Activated naive CD4-positive, alpha-beta T cell treated with anti-CD3 and anti-CD28 coated beads, Interleukin-2, amount 10 ng/mL, durations not matched to agents 7 days and 5 days (primary cell): ENCODE data around the gene OSBPL1A.

Experiments used
- CTCF ChIA-PET: fragments of 350-600 bp; sonication (Branson Sonifier 250); formaldehyde crosslinking; loops from one replicate; lab custom pipeline; 2021; ENCODE audit warnings: antibody characterized with exemption; lab: Charles Lee
- DNase-seq: peaks from one replicate; pipeline ENCODE4 v3.0.0-alpha.2; 2020
- H3K27ac Mint-ChIP-seq: one replicate; pipeline ENCODE4 v1.8.0; 2021; ENCODE audit warnings: mild to moderate bottlenecking, moderate library complexity, mixed read lengths
- H3K27me3 Mint-ChIP-seq: one replicate; pipeline ENCODE4 v1.8.0; 2021; ENCODE audit warnings: mild to moderate bottlenecking, mixed read lengths
- H3K36me3 Mint-ChIP-seq: one replicate; pipeline ENCODE4 v1.8.0; 2021; ENCODE audit warnings: mixed read lengths
- H3K4me1 Mint-ChIP-seq: one replicate; pipeline ENCODE4 v1.8.0; 2021; ENCODE audit warnings: mixed read lengths
- H3K4me3 Mint-ChIP-seq: one replicate; pipeline ENCODE4 v1.8.0; 2021; ENCODE audit warnings: mild to moderate bottlenecking, moderate library complexity, mixed read lengths
- H3K9me3 Mint-ChIP-seq: one replicate; pipeline ENCODE4 v1.8.0; 2021; ENCODE audit warnings: mixed read lengths

Gene OSBPL1A

DNA sequence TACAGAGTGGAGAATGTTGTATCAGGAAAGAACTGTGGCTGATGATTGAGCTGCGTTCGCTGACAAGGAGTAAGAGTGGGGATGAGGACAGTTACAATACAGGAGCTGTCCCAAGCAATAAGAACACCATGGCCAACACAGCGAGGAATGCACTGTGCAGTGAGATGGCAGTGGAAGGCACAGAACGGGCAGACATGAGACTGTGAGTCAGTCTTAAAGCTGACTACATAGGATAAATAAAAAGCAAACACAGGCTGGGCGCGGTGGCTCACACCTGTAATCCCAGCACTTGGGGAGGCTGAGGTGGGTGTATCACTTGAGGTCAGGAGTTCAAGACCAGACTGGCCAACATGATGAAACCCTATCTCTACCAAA, 169.0 kb downstream of the OSBPL1A start:
- Mint-ChIP-seq H3K4me1 (no peaks in the 10 kb centered on the region), H3K27ac (no peak overlapping the region), H3K9me3 (no peaks in the 10 kb centered on the region), H3K36me3 (no peaks in the 10 kb centered on the region), H3K4me3 (no peak overlapping the region), H3K27me3 (peaks cover 9% of the 10 kb centered on the region)
- no peak for DNase-seq
- CTCF ChIA-PET, result no interaction called here

DNA sequence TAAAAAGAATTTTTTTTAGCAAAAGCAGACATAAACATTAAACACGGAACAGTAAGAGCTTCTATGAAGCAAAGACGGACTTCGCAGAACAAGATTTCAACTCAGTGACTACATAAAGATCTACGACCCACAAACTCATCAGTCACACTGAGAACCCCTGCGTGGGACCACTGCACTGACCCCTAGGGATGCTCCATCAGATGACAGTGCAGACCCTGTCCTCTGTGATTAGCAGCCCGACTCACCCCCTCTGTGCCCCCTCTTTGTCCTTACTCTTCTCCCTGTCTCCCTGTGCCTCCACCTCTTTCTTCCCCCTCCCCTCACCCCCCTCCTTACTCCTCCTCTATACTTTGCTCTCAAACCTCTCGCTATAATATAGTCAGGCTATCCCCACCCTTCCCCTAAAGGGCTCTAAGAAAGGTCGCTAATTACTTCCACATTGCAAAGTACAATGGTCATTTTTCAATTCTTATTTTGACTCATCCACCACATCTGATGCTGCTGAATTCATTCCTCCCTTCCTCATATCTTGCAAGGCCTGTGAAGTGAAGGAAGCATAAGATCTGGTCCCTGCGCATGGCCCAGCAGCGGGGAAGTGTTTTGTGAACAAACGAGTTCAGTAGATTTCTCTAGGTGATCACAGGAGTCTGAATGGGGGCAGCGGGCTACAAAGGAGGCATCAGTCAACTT, 169.5 kb downstream of the OSBPL1A start:
- H3K27ac Mint-ChIP-seq, result no peak overlapping the region
- DNase-seq, result no peak
- no peaks in the 10 kb centered on the region for H3K9me3 Mint-ChIP-seq
- peaks cover 9% of the 10 kb centered on the region for H3K27me3 Mint-ChIP-seq
- CTCF ChIA-PET, result no interaction called here
- no peak overlapping the region for H3K4me3 Mint-ChIP-seq
- no peaks in the 10 kb centered on the region for H3K36me3 Mint-ChIP-seq
- H3K4me1 Mint-ChIP-seq, result no peaks in the 10 kb centered on the region

DNA sequence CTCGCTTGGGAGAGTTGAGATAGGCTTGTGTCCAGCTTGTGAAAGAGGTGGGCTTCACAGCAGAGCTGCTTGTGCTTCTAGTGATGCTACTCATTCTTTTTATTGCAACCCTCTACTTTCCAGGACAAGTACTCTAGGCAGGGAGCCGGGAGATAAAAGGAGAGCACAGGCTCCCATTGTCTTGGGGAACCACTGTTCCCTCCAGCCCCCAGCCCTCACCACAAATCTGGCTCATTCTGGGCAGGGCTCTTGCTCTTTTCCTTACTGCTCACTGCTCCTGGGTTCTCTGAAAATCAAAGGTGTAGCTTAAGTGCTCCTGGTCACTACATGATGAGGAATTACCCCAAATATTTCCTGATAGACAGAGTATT, 177.3 kb downstream of the OSBPL1A start:
- Mint-ChIP-seq H3K4me3 (no peak overlapping the region), H3K27me3 (peaks cover 11% of the 10 kb centered on the region), H3K27ac (no peak overlapping the region), H3K36me3 (no peaks in the 10 kb centered on the region), H3K9me3 (no peaks in the 10 kb centered on the region), H3K4me1 (no peaks in the 10 kb centered on the region)
- no peak for DNase-seq
- CTCF ChIA-PET, result interaction anchor here (0.5 kb wide), 1 partner anchor 8 kb away, joined by 3 read pairs; no protein-coding TSS in a partner anchor

DNA sequence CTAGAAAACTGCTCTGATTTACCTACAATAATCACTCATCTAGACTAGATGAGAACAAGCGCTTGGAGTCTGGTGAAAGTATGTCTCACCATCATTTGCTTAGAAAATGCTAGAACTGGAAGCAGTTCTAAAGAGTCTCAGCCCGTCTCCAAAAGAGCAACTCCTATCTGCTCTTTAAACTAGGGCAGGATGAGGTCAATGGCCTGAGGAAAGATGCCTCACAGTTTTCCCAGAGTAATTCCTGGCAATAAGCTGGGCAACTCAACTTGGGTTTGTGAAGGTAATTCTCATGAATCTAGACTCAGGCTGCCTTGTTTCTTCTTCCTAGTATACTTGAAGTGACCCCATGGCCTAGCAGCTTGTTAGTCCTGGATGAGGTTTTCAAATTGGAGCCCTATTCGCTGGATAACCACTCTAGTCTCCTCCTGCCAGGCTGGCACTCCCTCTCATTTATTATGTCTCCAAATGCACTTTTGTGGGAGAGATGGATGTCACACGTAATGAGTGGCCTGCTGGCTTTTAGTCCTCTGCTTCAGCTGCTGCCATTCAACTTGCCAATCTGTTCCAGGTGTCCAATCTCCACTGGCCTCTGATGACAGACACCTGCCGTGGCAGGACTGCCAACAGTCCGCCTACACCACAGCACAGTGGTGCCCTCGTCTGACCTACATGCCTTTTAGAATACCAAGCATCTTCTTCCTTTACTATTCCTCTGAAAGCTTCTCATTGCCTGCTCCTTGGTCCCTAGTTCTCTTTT, 177.9 kb downstream of the OSBPL1A start:
- Mint-ChIP-seq H3K27me3 (peaks cover 8% of the 10 kb centered on the region), H3K9me3 (no peaks in the 10 kb centered on the region), H3K36me3 (no peaks in the 10 kb centered on the region), H3K4me3 (no peak overlapping the region), H3K27ac (no peak overlapping the region), H3K4me1 (no peaks in the 10 kb centered on the region)
- CTCF ChIA-PET, result interaction anchor here (0.5 to 0.7 kb wide), 2 partner anchors 8 to 12 kb away, joined by 3 read pairs; no protein-coding TSS in a partner anchor
- no peak for DNase-seq

DNA sequence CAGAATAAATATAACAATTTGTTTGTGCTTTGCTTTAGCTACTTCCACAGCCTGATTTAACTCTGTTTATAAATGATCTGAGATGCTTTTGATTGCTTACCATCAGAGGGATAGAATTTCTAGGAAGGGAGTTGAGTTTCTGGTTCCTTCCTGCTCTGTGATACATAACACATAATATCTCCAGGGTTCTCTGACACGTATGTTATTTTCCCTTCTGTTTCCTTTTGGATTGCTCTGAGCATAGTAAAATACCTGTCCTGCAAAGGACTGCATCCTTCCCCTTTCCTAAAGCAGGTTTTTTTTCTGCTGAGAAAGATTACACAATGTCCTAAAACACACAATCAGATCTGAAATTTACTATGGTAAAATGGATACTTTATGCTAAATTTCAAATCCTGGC, 182.7 kb downstream of the OSBPL1A start:
- Mint-ChIP-seq H3K4me3 (no peak overlapping the region), H3K27me3 (peaks cover 9% of the 10 kb centered on the region), H3K9me3 (no peaks in the 10 kb centered on the region), H3K36me3 (no peaks in the 10 kb centered on the region), H3K27ac (no peak overlapping the region), H3K4me1 (no peaks in the 10 kb centered on the region)
- CTCF ChIA-PET, result no interaction called here
- no peak for DNase-seq

DNA sequence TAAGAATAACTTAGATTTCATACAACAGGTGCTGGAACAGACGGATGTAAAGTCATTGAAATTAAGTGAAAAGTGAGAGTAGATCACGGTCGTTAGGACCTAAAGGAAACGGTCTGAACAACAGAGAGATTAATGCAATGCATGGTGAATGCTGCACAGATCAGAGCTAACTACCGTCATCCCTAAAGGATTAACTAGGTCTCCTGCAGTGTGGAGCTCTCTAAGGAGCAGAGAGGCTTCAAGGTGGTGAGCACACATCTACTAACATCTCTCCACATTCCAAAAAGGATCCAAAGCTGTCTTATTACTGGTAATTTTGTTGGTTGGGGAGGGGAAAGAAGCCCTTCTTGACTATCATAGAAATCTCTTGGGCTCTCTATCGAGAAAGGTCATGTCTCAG, 183.5 kb downstream of the OSBPL1A start:
- CTCF ChIA-PET, result no interaction called here
- Mint-ChIP-seq H3K9me3 (no peaks in the 10 kb centered on the region), H3K36me3 (no peaks in the 10 kb centered on the region), H3K27me3 (peaks cover 8% of the 10 kb centered on the region), H3K4me3 (no peak overlapping the region), H3K4me1 (no peaks in the 10 kb centered on the region), H3K27ac (no peak overlapping the region)
- DNase-seq, result no peak

DNA sequence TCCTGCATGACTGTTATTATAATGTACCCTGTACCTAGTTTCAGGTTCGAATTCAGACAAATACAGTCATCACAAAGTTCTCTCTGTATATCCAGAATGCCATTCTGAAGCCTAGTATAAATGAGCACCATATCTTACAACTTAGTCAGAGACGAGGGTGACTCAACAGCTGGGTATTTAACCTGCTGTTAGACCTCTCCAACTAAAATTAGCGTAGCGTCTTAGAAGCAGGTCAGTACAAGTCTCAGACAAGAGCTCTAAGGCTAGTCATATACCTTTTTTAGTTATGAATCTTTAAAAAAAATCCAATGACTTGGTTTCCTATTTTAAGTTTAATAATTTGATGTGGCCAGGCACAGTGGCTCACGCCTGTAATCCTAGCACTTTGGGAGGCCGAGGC, 184.7 kb downstream of the OSBPL1A start:
- Mint-ChIP-seq H3K27ac (no peak overlapping the region), H3K36me3 (no peaks in the 10 kb centered on the region), H3K4me3 (no peak overlapping the region), H3K27me3 (peaks cover 8% of the 10 kb centered on the region), H3K9me3 (no peaks in the 10 kb centered on the region), H3K4me1 (no peaks in the 10 kb centered on the region)
- CTCF ChIA-PET, result no interaction called here
- DNase-seq, result no peak

DNA sequence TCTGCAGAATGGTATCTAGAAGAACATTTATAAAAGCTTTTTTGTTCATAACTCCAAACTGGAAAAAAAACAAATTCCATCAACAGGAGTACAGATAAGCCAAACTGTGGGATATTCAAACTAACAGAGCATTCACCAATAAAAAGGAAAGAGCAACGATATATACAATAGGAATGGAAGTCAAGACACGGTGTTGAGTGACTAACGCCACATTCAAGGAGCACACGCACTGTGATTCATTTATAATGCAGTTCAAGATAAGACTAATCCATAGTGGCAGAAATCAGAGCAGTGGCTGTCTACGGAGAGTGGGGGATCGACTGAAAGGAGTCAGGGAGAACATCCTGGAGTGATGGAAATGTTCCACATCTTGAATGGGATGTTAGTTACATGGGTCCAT, 188.1 kb downstream of the OSBPL1A start:
- Mint-ChIP-seq H3K4me1 (no peaks in the 10 kb centered on the region), H3K4me3 (no peak overlapping the region), H3K36me3 (no peaks in the 10 kb centered on the region), H3K27ac (no peak overlapping the region), H3K27me3 (peaks cover 16% of the 10 kb centered on the region), H3K9me3 (no peaks in the 10 kb centered on the region)
- CTCF ChIA-PET, result no interaction called here
- DNase-seq, result no peak

DNA sequence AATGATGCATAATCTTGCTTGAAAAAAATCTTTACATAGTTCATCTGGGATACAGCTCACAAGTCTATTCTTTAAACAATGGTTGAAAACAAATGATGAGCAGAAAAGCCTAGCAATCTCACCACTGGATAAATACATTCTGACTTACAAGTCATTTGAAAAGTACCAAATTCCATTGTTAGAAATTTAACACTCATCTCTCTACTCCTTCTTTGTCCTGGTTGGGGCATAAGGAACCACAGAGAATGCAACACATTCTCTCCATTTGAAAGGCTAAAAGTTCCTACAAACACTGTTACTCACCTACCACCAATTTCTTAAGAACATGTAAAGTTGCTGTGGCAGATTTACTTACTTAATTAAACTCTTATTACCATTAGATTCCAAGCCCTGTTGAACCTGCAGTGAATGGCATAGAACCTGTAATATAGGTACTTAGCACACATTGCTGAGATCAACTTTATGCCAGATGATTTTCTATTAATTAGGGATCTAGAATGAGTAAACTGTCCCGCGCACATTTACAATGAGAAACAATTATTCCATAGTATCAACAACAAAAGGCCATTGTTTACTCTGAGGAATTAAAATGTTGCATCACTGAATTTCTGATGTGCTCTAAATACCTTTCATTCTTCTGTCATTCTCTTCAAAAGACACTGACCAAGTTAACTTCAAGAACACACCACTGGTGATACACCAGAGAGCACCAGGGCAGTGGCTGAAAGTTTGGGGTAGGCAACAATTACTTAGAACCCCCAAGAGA, 189.2 kb downstream of the OSBPL1A start:
- H3K9me3 Mint-ChIP-seq, result no peaks in the 10 kb centered on the region
- no peaks in the 10 kb centered on the region for H3K4me1 Mint-ChIP-seq
- no peak overlapping the region for H3K4me3 Mint-ChIP-seq
- peaks cover 16% of the 10 kb centered on the region for H3K27me3 Mint-ChIP-seq
- H3K36me3 Mint-ChIP-seq, result no peaks in the 10 kb centered on the region
- DNase-seq, result no peak
- CTCF ChIA-PET, result no interaction called here
- H3K27ac Mint-ChIP-seq, result no peak overlapping the region

DNA sequence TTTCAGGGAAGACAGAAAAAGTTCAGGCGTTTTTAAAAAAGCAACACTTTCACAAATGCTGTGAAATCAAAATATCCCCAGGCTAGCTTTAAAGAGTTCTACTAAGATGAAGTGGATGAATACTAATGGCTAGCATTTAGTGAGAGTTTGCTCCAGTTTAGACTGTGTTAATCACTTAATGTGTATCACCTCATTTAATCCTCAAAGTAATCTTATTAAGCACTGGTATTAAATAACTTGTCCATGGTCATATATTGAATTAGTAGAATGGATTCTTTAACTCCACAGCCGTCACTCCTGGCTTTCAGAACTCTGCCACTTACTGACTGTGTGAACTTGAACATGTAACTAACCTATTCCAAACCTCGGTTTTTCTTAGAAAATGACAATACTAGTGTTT, 192.7 kb downstream of the OSBPL1A start:
- peaks cover 11% of the 10 kb centered on the region for H3K27me3 Mint-ChIP-seq
- DNase-seq, result no peak
- H3K4me3 Mint-ChIP-seq, result no peak overlapping the region
- CTCF ChIA-PET, result interaction anchor here (0.9 kb wide), 1 partner anchor 29 kb away, joined by 3 read pairs; no protein-coding TSS in a partner anchor
- no peaks in the 10 kb centered on the region for H3K4me1 Mint-ChIP-seq
- H3K27ac Mint-ChIP-seq, result no peak overlapping the region
- no peaks in the 10 kb centered on the region for H3K9me3 Mint-ChIP-seq
- H3K36me3 Mint-ChIP-seq, result no peaks in the 10 kb centered on the region

DNA sequence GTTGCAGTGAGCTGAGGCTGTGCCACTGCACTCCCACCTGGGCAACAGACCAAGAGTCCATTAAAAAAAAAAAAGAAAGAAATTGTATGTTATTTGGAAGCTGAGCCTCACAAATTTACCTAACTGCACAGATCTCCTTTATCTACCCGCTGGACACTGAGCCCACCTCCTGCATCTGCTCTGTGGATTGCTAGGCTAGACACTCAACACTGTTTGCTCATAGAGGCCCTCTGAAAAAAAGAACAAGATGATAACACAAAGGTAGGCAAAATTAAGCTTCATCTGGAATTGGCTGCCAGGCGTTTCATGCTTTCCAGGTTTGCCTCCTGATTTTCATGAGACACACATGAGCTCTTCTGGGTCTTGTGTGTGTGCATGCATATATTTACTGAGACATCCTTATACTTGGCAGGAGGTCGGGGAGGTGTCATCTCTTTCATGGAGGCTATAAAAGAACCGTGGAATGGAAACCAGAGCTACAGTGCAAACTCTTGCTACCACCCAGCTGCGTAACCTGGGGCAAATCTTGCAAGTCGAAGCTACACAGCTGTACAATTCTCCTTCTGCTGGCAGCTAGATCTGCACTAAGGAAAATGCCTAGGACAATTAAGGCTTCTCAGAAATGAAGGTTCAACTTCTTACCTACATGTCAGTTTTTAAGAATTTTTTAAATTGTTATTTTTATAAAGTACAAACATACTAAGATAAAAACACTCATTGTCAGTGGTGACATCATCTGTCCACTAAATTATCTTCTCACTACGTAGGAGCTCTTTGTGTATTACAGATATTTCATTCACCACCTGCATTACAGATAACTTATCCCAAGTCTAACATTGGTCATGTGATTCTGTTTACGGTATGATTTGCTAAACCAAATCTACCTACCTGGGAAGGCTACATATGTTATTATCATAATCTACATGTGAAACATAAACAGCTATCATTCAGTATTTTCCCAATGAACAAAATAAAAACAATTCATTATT, 195.6 kb downstream of the OSBPL1A start:
- no peak overlapping the region for H3K4me3 Mint-ChIP-seq
- no peaks in the 10 kb centered on the region for H3K36me3 Mint-ChIP-seq
- no peak overlapping the region for H3K27ac Mint-ChIP-seq
- no peaks in the 10 kb centered on the region for H3K9me3 Mint-ChIP-seq
- H3K27me3 Mint-ChIP-seq, result peaks cover 7% of the 10 kb centered on the region
- no peaks in the 10 kb centered on the region for H3K4me1 Mint-ChIP-seq
- CTCF ChIA-PET, result no interaction called here
- DNase-seq, result no peak

DNA sequence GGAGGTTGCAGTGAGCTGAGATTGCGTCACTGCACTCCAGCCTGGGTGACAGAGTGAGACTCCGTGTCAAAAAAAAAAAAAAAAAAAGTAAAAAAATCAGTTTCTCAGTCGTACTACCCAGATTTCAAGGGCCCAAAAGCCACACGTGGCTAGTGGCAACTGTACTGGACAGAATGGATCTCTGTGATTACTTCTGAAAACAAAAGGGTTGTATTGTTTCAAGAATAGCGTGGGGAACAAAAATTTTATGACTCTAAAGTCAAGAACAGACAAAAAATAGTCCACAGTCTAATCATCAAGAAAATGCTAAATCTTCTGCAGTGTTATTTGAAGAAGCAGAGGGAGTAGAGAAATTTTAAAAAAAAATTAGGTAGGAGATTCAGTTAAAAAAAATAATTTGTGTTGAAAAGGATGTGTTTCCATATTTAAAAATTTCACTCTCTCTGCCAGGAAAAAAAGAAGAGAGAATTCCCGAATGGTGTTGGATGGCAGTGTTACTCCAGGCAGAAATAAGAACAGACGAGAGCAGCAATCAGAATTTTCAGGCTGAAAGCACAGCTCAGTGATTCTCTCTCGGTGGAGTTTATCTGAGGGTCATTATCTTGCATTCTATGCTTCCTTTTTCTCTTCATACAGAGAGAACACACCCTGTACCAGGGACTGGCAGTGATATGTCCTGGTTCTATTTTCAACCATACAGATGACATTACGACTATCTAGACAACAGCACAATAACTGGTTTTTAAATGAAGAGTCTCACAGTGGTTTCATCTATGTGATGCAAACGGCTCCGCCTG, 196.9 kb downstream of the OSBPL1A start:
- no peak for DNase-seq
- Mint-ChIP-seq H3K27me3 (no peaks in the 10 kb centered on the region), H3K4me3 (no peak overlapping the region), H3K27ac (no peak overlapping the region), H3K9me3 (no peaks in the 10 kb centered on the region), H3K36me3 (no peaks in the 10 kb centered on the region), H3K4me1 (no peaks in the 10 kb centered on the region)
- CTCF ChIA-PET, result no interaction called here

DNA sequence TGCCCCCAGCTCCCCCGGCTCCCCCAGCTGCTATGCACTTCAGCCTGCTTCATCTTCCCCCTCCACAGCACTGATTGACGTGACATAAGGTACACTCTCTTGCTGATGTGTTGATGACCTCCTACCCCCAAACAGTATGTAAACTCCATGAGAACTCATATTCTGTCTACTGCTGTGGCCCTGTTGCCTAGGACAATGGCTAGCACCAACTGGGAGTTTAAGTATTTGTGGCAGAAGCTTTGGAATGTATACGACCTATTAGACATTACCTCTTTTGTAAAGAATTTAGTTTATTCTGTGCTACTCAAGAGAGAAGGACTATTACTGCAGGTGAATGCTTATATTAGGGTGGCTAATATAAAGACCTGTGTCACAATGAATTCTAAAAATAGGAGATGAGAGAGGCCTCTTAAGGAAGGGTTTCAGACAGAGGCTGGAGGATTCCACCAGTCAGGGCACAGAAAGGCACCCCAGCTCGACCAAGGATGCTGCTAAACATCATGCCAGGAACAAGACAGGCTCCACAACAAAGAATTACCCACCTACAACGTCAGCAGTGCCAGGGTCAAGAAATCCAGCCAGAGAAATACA, 198.2 kb downstream of the OSBPL1A start:
- Mint-ChIP-seq H3K27ac (no peak overlapping the region), H3K4me3 (no peak overlapping the region), H3K27me3 (no peaks in the 10 kb centered on the region), H3K9me3 (no peaks in the 10 kb centered on the region), H3K4me1 (no peaks in the 10 kb centered on the region), H3K36me3 (no peaks in the 10 kb centered on the region)
- DNase-seq, result no peak
- CTCF ChIA-PET, result no interaction called here
